ENCODE results near the gene QPRT. TPM values are rescaled to one million over a fixed set of nuclear protein-coding genes. Genes with fewer than 3 reads are reported as not detected.

Gene QPRT
- total RNA-seq, 1 donor from 2014 or later: 13.8 TPM

- Histone ChIP-seq H3K9me3 (no peaks in the 10 kb centered on the region), H3K4me3 (no peak overlapping the region), H3K4me1 (no peaks in the 10 kb centered on the region), H3K27ac (no peak overlapping the region), H3K36me3 (no peaks in the 10 kb centered on the region), H3K27me3 (no peaks in the 10 kb centered on the region)
- TF ChIP-seq CTCF (IDR thresholded peaks at IDR 0.05) (no peak), POLR2AphosphoS5 (IDR thresholded peaks at IDR 0.05; ENCODE audit: insufficient read depth in 1 of 2, low read depth in 1 of 2) (no peak), POLR2A (IDR thresholded peaks at IDR 0.05) (no peak)
- no peak for DNase-seq (ENCODE audit: extremely low spot score in 2 of 2)
- intact Hi-C loops (cut with DNase I): no loop called here
Measured at GRCh38 chr16:29712809-29713208, 33.8 kb downstream of the QPRT start.

GRCh38 chr16:29714396-29714795 lies 35.4 kb downstream of the QPRT start:
- Histone ChIP-seq H3K27me3 (no peaks in the 10 kb centered on the region), H3K4me3 (no peak overlapping the region), H3K36me3 (no peaks in the 10 kb centered on the region), H3K4me1 (no peaks in the 10 kb centered on the region), H3K9me3 (no peaks in the 10 kb centered on the region), H3K27ac (no peak overlapping the region)
- intact Hi-C loops (cut with DNase I): no loop called here
- TF ChIP-seq CTCF (IDR thresholded peaks at IDR 0.05): no peak
- TF ChIP-seq POLR2AphosphoS5 (IDR thresholded peaks at IDR 0.05; ENCODE audit: insufficient read depth in 1 of 2, low read depth in 1 of 2): no peak
- no peak for TF ChIP-seq POLR2A (IDR thresholded peaks at IDR 0.05)
- DNase-seq (ENCODE audit: extremely low spot score in 2 of 2): no peak

- no peak for DNase-seq (ENCODE audit: extremely low spot score in 2 of 2)
- Histone ChIP-seq H3K27me3 (no peaks in the 10 kb centered on the region), H3K4me3 (no peak overlapping the region), H3K9me3 (no peaks in the 10 kb centered on the region), H3K27ac (no peak overlapping the region), H3K4me1 (no peaks in the 10 kb centered on the region), H3K36me3 (no peaks in the 10 kb centered on the region)
- TF ChIP-seq POLR2AphosphoS5 (IDR thresholded peaks at IDR 0.05; ENCODE audit: insufficient read depth in 1 of 2, low read depth in 1 of 2): no peak
- intact Hi-C loops (cut with DNase I): no loop called here
Measured at GRCh38 chr16:29714972-29715371, 36.0 kb downstream of the QPRT start.

GRCh38 chr16:29717113-29717512 lies 38.1 kb downstream of the QPRT start:
- TF ChIP-seq CTCF (IDR thresholded peaks at IDR 0.05) (no peak), POLR2A (IDR thresholded peaks at IDR 0.05) (no peak), POLR2AphosphoS5 (IDR thresholded peaks at IDR 0.05; ENCODE audit: insufficient read depth in 1 of 2, low read depth in 1 of 2) (no peak)
- H3K36me3 ChIP-seq: no peaks in the 10 kb centered on the region
- DNase-seq (ENCODE audit: extremely low spot score in 2 of 2): no peak
- H3K4me3 ChIP-seq: no peak overlapping the region
- H3K27ac ChIP-seq: no peak overlapping the region
- H3K27me3 ChIP-seq: no peaks in the 10 kb centered on the region
- no peaks in the 10 kb centered on the region for H3K9me3 ChIP-seq
- intact Hi-C loops (cut with DNase I): no loop called here
- no peaks in the 10 kb centered on the region for H3K4me1 ChIP-seq

GRCh38 chr16:29719063-29719462 lies 40.1 kb downstream of the QPRT start:
- no peaks in the 10 kb centered on the region for H3K9me3 ChIP-seq
- H3K36me3 ChIP-seq: no peaks in the 10 kb centered on the region
- no peak overlapping the region for H3K4me3 ChIP-seq
- TF ChIP-seq POLR2AphosphoS5 (IDR thresholded peaks at IDR 0.05; ENCODE audit: insufficient read depth in 1 of 2, low read depth in 1 of 2) (no peak), POLR2A (IDR thresholded peaks at IDR 0.05) (no peak), CTCF (IDR thresholded peaks at IDR 0.05) (no peak)
- DNase-seq (ENCODE audit: extremely low spot score in 2 of 2): no peak
- no peak overlapping the region for H3K27ac ChIP-seq
- no peaks in the 10 kb centered on the region for H3K27me3 ChIP-seq
- no peaks in the 10 kb centered on the region for H3K4me1 ChIP-seq
- intact Hi-C loops (cut with DNase I): no loop called here

GRCh38 chr16:29720703-29721102 lies 41.7 kb downstream of the QPRT start:
- H3K9me3 ChIP-seq: no peaks in the 10 kb centered on the region
- TF ChIP-seq POLR2AphosphoS5 (IDR thresholded peaks at IDR 0.05; ENCODE audit: insufficient read depth in 1 of 2, low read depth in 1 of 2) (no peak), CTCF (IDR thresholded peaks at IDR 0.05) (no peak), POLR2A (IDR thresholded peaks at IDR 0.05) (no peak)
- DNase-seq (ENCODE audit: extremely low spot score in 2 of 2): no peak
- H3K4me1 ChIP-seq: no peaks in the 10 kb centered on the region
- intact Hi-C loops (cut with DNase I): no loop called here
- no peak overlapping the region for H3K4me3 ChIP-seq
- no peaks in the 10 kb centered on the region for H3K36me3 ChIP-seq
- no peak overlapping the region for H3K27ac ChIP-seq
- no peaks in the 10 kb centered on the region for H3K27me3 ChIP-seq
